SK-MEL-5 (cell line): ENCODE results near the gene CD52. TPM values are rescaled to one million over a fixed set of nuclear protein-coding genes. Genes with fewer than 3 reads are reported as not detected.

Experiments used
- DNase-seq: peaks from one replicate; pipeline ENCODE4 v3.0.0-alpha.2; 2016; ENCODE audit warnings: low read depth, low spot score
- in situ Hi-C: cut with HindIII; loops from 2 replicates; pipeline ENCODE4 v1.10.0; 2016; ENCODE audit warnings: low sequenced_read_pairs, high pct_unique_total_duplicates, low pct_unique_long_range_greater_than_20kb
- polyA plus RNA-seq, 2 experiments: library from polyadenylated mRNA; depleted of rRNA; stranded (reverse); fragments of >200 nt; gene quantifications; 2 replicates each; pipeline ENCODE4 v1.2.3, GENCODE V29; 2015
- total RNA-seq: library from RNA; depleted of rRNA; stranded (reverse); fragments of >200 nt; shearing (Covaris generic); gene quantifications from 2 replicates; pipeline ENCODE4 v1.2.3, GENCODE V29; 2014; rRNA removed

The CD52 gene
- not detected in 2 replicates for total RNA-seq
- polyA plus RNA-seq (2015; cell fraction: cytosol; rRNA removed), result not detected in 2 replicates
- not detected in 2 replicates for polyA plus RNA-seq (2015; cell fraction: nucleus; rRNA removed)

GRCh38 chr1:26317612-26318337 is at the start of gene CD52:
CD52 (plus strand) TSS chr1:26317958; CDS start chr1:26318018, 60 bp downstream.
- DNase-seq, result no peak
- in situ Hi-C loops, result no loop called here

- in situ Hi-C loops, result no loop called here
- no peak for DNase-seq
These were observed 49.2 kb upstream of the CD52 start for GRCh38 chr1:26268290-26269197.

GRCh38 chr1:26269198-26269550 is 48.6 kb upstream of the CD52 start:
- in situ Hi-C loops, result no loop called here

GRCh38 chr1:26274801-26275425 is 42.8 kb upstream of the CD52 start:
- DNase-seq, result no peak
- in situ Hi-C loops, result no loop called here

More at GRCh38 chr1:26269198-26269550, 48.6 kb upstream of the CD52 start:
- DNase-seq, result no peak

GRCh38 chr1:26275580-26276431 is 42.0 kb upstream of the CD52 start:
- in situ Hi-C loops, result no loop called here
- DNase-seq, result peak; percentile 93

GRCh38 chr1:26276432-26276838 is 41.3 kb upstream of the CD52 start:
- DNase-seq, result no peak
- in situ Hi-C loops, result no loop called here

GRCh38 chr1:26277261-26277661 is 40.5 kb upstream of the CD52 start:
- in situ Hi-C loops, result no loop called here
- no peak for DNase-seq

- no peak for DNase-seq
- in situ Hi-C loops, result no loop called here
These were observed 40.0 kb upstream of the CD52 start for GRCh38 chr1:26277719-26278118.

- in situ Hi-C loops, result no loop called here
- DNase-seq, result peak; percentile 51
These were observed 39.5 kb upstream of the CD52 start for GRCh38 chr1:26278303-26278702.

- no peak for DNase-seq
- in situ Hi-C loops, result no loop called here
These were observed 38.9 kb upstream of the CD52 start for GRCh38 chr1:26278724-26279455.

GRCh38 chr1:26279456-26280332 is 38.1 kb upstream of the CD52 start, which contains the start of gene SH3BGRL3:
SH3BGRL3 (plus strand) TSS chr1:26280086; CDS start chr1:26280156, 70 bp downstream.
- in situ Hi-C loops, result no loop called here
- DNase-seq, result peak; percentile 72

- no peak for DNase-seq
- in situ Hi-C loops, result no loop called here
These were observed 37.3 kb upstream of the CD52 start for GRCh38 chr1:26280333-26281042.

- in situ Hi-C loops, result no loop called here
These were observed 36.4 kb upstream of the CD52 start for GRCh38 chr1:26281091-26281958.

GRCh38 chr1:26281971-26282370 is 35.8 kb upstream of the CD52 start:
- in situ Hi-C loops, result no loop called here
- DNase-seq, result no peak

More at GRCh38 chr1:26281091-26281958, 36.4 kb upstream of the CD52 start:
- DNase-seq, result no peak
